NCI-H1105 (cell line): ENCODE data around the gene PLCH1.
"Not testable (repeated sequence)": the region's sequence is repeated elsewhere in the genome, so short reads cannot be mapped to it uniquely, and the experiment has no call there.

Experiments
- DNase-seq: peaks from one replicate; lab custom pipeline; 2025; lab: John Stamatoyannopoulos, UW

The PLCH1 gene

GRCh38 chr3:155641956-155642355 is 102.9 kb downstream of the PLCH1 start:
- no peak for DNase-seq

- no peak for DNase-seq
Observed at GRCh38 chr3:155640098-155640497, 104.8 kb downstream of the PLCH1 start.

GRCh38 chr3:155639462-155640055 is 105.3 kb downstream of the PLCH1 start:
- no peak for DNase-seq

GRCh38 chr3:155638461-155638860 is 106.4 kb downstream of the PLCH1 start:
- not testable (repeated sequence) for DNase-seq

GRCh38 chr3:155637567-155637966 is 107.3 kb downstream of the PLCH1 start:
- no peak for DNase-seq

- no peak for DNase-seq
Observed at GRCh38 chr3:155635056-155635455, 109.8 kb downstream of the PLCH1 start.

- no peak for DNase-seq
Observed at GRCh38 chr3:155634121-155634719, 110.7 kb downstream of the PLCH1 start.

DNA sequence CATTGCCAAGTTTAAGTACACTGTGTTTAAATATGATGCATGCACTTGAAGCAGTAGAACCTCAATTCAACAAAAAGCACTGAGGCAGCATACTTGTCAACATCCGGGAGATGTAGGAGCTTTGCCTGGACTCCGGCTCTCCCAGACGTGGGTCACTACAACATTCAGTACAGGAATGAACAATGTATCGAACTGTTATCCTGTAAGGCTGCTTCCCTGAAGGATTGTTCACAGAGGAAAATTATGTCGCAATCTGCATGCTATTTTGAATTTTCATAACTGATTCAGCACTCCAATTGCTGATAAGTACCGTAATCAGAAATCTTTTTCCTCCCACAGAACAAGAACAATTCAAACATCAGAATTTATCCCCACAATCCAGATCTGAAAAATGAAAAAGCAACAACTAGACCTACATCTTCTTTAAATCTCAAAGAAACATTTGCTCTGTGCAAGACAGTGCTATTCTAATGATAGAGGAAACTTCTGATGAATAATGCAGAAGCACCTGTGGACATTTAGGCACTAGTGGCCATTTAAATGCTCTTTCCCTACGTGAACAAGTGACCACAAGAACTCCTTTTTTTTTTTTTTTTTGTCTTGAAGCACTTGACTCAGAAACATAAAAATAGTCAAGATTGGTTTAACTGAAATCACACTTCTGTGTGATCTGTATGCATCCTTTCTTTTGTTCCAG is 113.4 kb downstream of the PLCH1 start:
- DNase-seq: no peak

DNA sequence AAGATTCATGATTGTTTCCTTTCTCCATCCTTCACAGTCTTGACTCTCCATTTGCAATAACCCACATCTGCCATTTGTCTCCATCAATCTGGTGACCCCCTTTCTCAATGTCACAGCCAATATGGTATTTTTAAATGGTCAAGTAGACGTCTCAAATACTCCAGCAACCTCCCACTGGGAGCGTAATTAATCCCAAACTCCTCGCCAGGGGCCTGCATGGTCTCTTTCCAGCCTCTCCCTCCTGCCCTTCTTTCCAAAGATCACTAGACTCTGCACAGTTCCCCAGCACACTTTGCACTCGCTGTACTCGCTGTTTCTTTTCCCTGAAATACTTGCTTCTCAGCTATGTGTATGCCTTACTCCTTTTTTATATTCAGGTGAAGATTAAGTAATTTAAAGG is 115.3 kb downstream of the PLCH1 start:
- no peak for DNase-seq

- DNase-seq: no peak
Observed at GRCh38 chr3:155629056-155629455, 115.8 kb downstream of the PLCH1 start.

DNA sequence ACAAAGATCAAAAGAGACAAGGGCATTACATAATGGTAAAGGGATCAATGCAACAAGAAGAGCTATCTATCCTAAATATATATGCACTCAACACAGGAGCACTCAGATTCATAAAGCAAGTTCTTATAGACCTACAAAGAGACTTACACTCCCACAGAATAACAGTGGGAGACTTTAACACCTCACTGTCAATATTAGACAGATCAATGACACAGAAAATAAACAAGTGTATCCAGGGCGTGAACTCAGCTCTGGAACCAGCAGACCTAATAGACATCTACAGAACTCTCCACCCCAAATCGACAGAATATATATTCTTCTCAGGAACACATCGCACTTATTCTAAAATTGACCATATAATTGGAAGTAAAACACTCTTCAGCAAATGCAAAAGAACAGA is 122.2 kb downstream of the PLCH1 start:
- DNase-seq: not testable (repeated sequence)

DNA sequence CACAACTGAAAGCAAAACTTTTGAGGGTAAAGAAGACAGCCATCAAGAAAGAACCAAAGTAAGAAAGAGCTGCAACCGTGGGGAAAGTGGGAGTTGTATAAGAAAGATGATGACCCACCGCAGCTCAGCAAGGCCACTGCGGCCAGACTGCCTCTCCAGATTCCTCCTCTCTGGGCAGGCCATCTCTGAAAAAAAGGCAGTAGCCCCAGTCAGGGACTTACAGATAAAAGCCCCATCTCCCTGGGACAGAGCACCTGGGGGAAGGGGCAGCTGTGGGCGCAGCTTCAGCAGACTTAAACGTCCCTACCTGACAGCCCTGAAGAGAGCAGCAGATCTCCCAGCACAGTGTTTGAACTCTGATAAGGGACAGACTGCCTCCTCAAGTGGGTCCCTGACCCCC is 124.3 kb downstream of the PLCH1 start:
- not testable (repeated sequence) for DNase-seq

GRCh38 chr3:155619118-155619915 is 125.6 kb downstream of the PLCH1 start:
- DNase-seq: no peak

DNA sequence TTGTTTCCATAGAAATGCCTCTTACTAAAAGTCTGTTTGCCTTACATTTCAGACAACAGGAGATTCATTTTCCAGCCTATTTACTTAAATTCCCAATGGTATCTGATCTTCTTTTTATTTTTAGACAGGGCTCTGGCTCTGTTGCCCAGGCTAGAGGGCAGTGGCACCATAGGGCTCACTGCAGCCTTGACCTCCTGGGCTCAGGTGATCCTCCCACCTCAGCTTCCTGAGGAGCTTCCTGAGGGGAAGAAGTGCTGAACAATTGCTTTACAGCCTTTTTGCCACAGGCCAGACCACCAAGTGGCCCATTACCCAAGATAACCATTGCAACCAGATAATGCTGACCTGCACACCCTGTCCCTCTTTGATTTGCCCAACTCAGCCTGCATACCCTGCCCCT is 126.3 kb downstream of the PLCH1 start:
- no peak for DNase-seq

GRCh38 chr3:155617346-155617925 is 127.4 kb downstream of the PLCH1 start:
- DNase-seq: no peak

- DNase-seq: not testable (repeated sequence)
Observed at GRCh38 chr3:155615141-155615540, 129.7 kb downstream of the PLCH1 start.

GRCh38 chr3:155614410-155614809 is 130.5 kb downstream of the PLCH1 start:
- DNase-seq: not testable (repeated sequence)

DNA sequence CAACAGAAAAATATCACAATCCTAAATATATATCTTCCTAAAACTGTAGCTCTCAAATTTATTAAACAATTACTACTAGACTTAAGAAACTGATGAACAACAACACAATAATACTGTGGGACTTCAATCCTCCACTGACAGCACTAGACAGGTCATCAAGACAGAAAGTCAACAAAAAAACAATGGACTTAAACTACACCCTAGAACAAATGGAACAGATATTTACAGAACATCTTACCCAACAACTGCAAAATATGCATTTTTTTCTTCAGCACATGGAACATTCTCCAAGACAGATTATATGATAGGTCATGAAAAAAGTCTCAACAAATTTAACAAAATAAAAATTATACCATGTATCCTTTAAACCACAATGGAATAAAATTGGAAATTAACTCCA is 133.4 kb downstream of the PLCH1 start:
- DNase-seq: no peak

DNA sequence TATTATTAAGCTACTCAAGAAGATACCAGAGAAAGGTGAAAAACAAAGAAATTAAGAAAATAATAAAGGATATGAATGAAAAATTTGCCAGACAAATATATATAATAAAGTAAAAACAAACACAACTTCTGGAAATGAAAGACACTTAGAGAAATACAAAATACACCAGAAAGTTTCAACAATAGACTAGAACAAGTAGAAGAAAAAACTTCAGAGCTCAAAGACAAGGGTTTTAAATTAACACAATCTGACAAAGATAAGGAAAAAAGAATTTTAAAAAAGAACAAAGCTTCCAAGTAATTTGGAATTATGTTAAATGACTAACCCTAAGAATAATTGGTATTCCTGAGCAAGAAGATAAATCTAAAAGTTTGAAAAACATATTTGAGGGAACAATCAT is 135.3 kb downstream of the PLCH1 start:
- DNase-seq: no peak

- DNase-seq: no peak
Observed at GRCh38 chr3:155608228-155608920, 136.5 kb downstream of the PLCH1 start.

DNA sequence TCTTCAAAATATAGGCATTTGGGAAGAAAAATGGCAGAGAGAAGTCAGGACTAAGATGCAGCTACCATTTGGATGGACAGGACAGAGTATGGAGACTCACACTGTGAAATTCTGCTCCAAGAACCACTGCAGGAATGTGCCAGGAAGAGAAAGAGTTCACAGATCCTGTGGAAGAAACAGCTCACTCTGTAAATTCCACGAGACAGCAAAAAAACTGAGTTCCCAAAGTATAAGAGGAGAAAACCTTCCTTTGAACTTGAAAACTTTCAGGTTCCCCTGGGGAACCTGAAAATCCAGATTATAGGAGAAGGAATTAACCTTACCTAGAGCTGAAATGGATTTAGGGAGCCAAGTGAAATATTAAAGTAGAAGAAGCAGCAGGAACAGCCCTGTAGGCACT is 137.1 kb downstream of the PLCH1 start:
- DNase-seq: no peak

GRCh38 chr3:155605571-155605970 is 139.3 kb downstream of the PLCH1 start:
- DNase-seq: no peak
